GM08714 (cell line): Measurements from ENCODE around the gene CIROP.

Experiments used
- H3K4me3 ChIP-seq: fragments of 200-500 bp; sonication (Bioruptor generic); 2 replicates; pipeline ENCODE4 v1.5.1; 2014; ENCODE audit warnings: mild to moderate bottlenecking, low read length, inconsistent platforms
- ZNF274 ChIP-seq: IDR thresholded peaks from 2 replicates; pipeline ENCODE4 v1.6.1; 2012; ENCODE audit warnings: mild to moderate bottlenecking, low read depth, low read length

CIROP gene

DNA sequence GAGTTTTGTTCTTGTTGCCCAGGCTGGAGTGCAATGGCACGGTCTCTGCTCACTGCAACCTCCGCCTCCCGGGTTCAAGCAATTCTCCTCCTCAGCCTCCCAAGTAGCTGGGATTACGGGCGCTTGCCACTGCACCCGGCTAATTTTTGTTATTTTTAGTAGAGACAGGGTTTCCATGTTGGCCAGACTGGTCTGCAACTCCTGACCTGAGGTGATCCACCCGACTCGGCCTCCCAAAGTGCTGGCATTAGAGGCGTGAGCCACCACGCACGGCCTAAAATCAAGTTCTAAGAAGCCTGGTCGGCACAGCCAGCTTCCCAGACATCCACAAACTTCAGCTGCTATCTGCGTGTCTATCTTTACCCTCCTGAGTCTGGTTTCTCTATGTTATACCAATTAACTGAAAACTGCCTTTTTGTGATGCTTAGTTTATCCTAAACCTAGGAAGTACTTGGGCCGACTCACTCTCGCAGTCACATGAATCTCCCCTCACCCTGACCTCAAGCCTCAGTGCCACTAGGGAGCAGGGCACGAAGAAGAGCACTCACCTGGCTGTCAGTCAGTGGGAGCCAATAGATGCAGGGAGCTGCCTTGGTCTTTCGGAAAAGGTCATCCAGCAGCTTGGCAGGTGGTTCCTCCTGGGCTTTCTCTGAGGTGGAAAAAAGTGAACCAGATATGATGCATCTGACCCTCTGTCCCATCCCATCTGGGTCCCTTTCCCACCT lies 44.1 kb downstream of the CIROP start:
- no peak overlapping the region for H3K4me3 ChIP-seq
- TF ChIP-seq ZNF274, result no peak

GRCh38 chr14:23058654-23059504 lies 45.9 kb downstream of the CIROP start:
- H3K4me3 ChIP-seq, result no peak overlapping the region
- no peak for TF ChIP-seq ZNF274

DNA sequence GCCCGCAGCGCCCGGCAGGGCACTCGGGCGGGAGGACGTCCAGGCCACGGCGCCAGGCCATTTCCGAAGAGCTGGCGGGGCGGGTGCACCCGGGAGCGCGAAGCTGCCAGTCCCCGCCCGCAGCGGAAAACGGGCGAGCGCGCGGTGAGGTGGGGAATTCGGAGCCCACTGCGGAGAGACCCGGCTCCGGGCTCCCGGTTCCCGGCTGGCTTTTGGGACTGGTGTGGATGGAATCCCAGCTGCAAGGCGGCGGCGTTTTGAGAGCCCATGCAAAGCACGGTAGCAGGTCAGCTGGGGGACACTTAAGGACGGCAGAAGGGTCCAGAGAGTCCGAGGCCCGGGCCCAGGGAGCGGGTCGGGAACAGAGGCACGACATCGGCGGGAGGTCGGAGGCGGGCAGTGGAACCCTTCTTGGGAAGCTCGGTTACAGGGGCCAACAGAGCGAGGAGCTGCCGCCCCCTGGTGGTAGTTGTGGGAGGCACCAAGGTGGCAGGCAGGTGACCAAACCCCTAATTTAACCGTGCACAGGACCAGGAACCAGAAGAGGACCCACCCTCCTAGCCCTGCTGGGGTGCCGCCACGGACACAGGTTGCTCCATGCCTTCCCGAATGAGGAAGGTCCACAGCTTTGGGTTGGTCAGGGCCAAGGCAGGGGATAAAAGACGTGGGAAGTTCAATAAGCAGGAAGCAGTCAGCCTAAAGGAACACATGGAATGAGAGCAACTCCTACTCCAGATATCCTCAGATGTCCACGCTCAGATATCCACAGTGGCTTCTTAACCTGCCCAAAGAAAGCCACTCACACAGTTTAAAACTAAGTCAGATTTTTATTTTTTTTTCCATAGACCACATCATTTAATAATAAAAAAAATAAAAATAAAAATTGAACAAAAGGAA lies 46.8 kb downstream of the CIROP start:
- TF ChIP-seq ZNF274, result no peak
- H3K4me3 ChIP-seq, result peak overlapping the region; percentile 65

DNA sequence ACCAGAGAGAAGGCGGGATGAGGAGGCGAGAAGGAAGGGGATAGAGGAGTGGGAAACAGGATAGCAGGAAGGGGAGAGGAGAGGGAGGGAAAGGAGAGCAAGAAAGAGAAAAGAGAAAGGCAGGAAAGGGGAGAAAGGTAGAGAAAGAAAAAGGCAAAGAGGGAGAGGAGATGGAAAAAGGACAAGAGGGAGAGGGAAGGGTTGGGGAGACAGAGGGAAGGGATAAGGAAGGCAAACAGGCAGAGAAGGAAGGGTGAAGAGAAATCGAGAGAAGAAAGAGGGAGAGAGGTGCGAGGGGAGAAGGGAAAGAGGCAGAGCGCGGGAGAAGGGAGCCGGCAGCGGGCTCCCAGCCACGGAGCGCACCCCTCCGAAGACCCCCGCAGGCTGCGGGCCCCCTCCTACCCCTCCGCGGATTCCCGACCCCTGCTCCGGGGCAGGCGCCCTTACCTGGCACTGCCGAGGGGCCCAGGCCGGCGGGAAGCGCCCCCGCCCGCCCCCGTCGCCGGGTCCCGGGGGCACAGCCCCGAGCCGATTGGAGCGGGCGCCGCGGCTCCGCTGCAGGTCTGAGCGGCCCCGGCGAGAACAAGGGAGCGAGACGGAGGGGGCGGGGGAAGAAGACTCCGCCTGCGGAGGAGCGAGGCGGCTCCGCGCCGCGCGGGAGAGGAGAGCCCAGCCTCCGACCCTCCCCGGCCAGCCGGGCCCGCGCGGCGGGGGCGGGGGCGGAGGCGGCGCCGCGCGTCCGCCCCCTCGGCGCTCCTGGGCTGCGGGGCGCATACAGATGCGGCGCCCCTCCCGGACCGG lies 47.6 kb downstream of the CIROP start, which contains the start of gene CDH24:
TSS of gene CDH24 (minus strand) at position 565 of the 801 bp plus-strand sequence. CDS start 1,787 bp downstream, outside the sequence.
- H3K4me3 ChIP-seq, result peak within 1 kb of the TSS; percentile 65
- TF ChIP-seq ZNF274, result no peak

DNA sequence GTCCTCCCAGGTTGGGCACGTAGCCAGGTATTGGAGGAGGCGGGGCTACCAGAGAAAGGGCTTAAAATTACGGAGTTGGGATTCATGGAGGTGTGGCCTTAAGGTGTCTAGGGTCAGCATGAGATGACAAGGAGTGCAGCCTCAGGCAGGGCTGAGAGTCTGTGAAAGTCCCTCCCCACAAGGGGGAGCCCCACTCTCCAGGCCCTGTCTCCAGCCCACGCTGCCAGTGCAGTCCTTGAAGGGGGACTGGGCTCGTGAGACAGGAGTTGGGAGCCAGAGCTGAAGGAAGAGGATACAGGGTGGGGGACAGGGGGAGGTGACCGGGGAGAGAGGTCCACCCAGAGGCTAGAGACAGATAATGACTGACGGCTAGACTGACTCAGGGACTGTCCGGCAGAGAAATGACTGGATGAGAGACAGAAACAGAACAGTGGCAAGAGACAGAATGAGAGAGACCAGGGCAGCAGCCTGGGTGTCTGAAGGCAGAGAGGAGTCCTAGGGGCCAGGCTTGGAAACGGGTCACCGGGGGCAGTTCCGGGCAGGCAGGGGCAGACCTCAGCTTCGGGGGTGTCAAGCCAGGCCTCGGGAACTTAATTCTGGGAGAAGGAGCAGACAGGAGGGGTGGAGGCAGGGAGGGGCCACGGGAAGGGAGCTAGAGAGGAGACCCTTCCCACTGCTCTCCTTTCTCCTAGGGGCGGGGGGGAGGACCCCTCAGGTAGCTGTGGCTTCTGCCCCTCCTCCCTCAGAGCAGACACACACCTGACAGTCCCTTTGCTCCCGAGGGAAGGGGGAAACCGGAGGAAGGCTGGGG lies 48.4 kb downstream of the CIROP start:
- no peak overlapping the region; the same call in 1 of the 2 replicates for H3K4me3 ChIP-seq
- TF ChIP-seq ZNF274, result no peak

DNA sequence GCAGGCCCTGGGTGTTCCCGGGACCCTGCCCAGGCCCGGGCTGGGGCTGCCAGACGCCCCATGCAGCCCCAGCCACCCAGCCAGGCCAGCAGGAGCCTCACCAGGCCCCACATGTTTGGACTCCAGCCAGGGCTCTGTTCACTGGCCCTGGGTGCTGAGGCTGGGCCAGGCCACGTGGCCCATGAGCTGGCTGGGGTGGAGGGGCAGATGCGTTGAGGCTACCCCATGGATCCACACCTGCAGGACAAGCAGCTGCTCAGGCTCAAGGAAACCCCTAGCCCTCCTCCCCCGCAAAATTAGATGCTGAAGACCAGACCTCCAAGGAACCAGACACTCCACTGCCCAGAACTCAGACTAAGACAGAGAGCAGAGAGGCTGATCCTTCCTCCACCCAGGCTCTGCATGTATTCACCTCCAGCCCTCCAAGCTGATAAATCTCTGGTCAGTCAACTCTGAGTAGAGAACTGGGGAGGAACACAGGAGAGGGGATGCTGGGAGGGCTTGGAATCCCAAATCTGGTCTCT lies 49.1 kb downstream of the CIROP start:
- no peak overlapping the region for H3K4me3 ChIP-seq
- no peak for TF ChIP-seq ZNF274

DNA sequence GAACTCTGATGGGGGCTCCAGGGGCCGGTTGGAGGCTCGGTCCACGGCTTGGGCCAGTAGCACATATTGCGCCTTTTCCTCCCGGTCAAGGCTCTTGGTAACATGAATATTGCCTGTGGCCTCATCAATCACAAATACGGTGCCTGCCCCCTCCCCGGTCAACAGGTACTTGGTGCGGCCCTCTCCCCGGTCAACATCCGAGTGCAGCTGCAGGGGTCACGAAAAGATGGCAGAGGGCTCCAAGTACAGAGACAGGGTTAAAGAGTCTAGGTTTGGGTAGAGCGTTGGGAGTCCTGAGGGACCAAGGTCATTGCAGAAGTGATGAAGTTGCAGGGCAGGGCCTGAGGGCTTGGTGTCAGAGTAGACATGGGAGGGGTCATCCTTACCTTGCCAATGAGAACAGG lies 49.6 kb downstream of the CIROP start:
- TF ChIP-seq ZNF274, result no peak
- H3K4me3 ChIP-seq, result no peak overlapping the region

DNA sequence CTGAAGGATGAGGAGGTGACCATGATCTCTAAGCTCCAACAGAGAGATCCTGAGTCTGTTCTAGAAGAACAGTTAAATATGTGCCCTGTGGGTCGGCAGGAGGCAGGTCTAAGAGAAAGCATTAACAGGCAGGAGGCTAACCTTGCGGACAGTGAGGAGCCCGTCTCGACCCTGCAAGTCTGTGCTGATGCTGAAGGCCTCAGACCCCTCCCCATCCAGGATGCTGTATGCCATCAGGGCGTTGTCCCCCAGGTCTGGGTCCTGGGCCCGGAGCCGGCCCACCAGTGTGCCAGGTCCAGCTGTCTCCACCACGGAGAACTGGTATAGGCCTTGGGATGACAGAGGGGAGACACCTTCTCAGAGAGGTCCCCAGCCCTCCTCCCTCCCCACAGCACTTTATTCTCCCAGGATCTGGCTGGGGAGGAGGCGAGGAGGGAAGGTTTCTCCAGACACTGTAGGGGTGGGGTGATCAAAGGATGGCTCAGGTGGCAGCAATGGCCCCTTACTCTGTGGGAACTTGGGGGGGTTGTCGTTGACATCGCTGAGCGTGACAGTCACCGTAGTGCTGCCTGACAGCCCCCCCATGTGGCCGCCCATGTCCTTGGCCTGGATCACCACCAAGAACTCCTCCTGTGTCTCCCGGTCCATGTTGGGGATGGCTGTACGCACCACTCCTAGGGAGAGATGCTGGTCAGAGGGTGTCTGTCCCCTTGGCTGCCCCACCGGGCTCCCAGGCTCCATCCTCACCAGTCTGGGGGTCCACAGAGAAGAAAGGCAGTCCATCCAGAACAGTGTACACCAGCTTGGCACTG lies 50.6 kb downstream of the CIROP start:
- H3K4me3 ChIP-seq, result no peak overlapping the region

GRCh38 chr14:23053426-23053825 lies 51.4 kb downstream of the CIROP start:
- TF ChIP-seq ZNF274, result no peak
- no peak overlapping the region for H3K4me3 ChIP-seq

More for the DNA sequence above, 50.6 kb downstream of the CIROP start:
- TF ChIP-seq ZNF274, result no peak

DNA sequence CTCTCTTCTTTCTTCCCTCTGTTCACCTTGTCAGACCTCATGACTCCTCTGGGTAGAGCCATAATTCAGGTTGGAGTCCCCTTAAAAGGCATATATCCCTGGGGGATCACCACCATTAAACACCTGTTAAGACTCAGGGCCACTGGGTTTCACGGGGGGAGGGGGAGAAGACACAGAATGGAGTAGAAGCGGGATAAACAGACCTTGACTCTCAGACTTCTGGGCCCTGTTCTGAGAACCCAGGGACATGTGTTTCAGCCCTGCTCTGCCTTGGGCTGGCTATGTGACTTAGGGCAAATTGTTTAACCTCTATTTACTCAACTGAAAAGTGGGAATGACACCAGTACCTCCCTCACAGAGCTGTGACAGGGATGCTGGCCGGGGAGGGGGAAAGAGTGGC lies 52.1 kb downstream of the CIROP start:
- TF ChIP-seq ZNF274, result no peak
- H3K4me3 ChIP-seq, result no peak overlapping the region

GRCh38 chr14:23052182-23052623 lies 52.6 kb downstream of the CIROP start:
- TF ChIP-seq ZNF274, result no peak

More at GRCh38 chr14:23052182-23052623, 52.6 kb downstream of the CIROP start:
- H3K4me3 ChIP-seq, result no peak overlapping the region
